Esophagus (tissue), 2 donors: ENCODE measurements around the gene WNT9A. TPM values are rescaled to one million over a fixed set of nuclear protein-coding genes. Genes with fewer than 3 reads are reported as not detected.

ENCODE experiments used
- H3K27ac ChIP-seq, 2 donors: one replicate each; pipeline ENCODE4 v1.5.1; 2013; ENCODE audit warnings: low read depth in 2 of 2, mild to moderate bottlenecking in 2 of 2, inconsistent platforms in 1 of 2, low read length in 1 of 2, moderate library complexity in 1 of 2
- H3K27me3 ChIP-seq, 2 donors: one replicate each; pipeline ENCODE4 v1.6.1; 2013; ENCODE audit warnings: low read length in 2 of 2, control low read depth in 1 of 2, mild to moderate bottlenecking in 1 of 2; ENCODE audit not compliant: insufficient read depth in 2 of 2, control insufficient read depth in 1 of 2
- H3K36me3 ChIP-seq, 2 donors: one replicate each; pipeline ENCODE4 v1.6.1; 2013; ENCODE audit warnings: low read length in 1 of 2; ENCODE audit not compliant: control insufficient read depth in 2 of 2, insufficient read depth in 2 of 2
- H3K4me1 ChIP-seq, 2 donors: one replicate each; pipeline ENCODE4 v1.6.1; 2013; ENCODE audit warnings: low read length in 1 of 2; ENCODE audit not compliant: control insufficient read depth in 2 of 2, insufficient read depth in 2 of 2
- H3K4me3 ChIP-seq, 2 donors: one replicate each; pipeline ENCODE4 v1.5.1; 2013; ENCODE audit warnings: low read length in 2 of 2, mild to moderate bottlenecking in 2 of 2, low read depth in 1 of 2, moderate library complexity in 1 of 2
- H3K9me3 ChIP-seq, 2 donors: one replicate each; pipeline ENCODE4 v1.6.1; 2013; ENCODE audit warnings: mild to moderate bottlenecking in 2 of 2, low read depth in 1 of 2, low read length in 1 of 2, moderate library complexity in 1 of 2; ENCODE audit not compliant: control insufficient read depth in 2 of 2, insufficient read depth in 1 of 2
- WGBS, 2 donors: extraction: QIAGEN DNeasy Blood & Tissue Kit; methylation state at CpG; one replicate each; pipeline ENCODE4 v1.1.7; 2013; 5-methylcytosine and 5-hydroxymethylcytosine counted together
- polyA plus RNA-seq, 2 donors: library from polyadenylated mRNA; stranded (reverse); fragments of 200-250 nt; gene quantifications; one replicate each; pipeline ENCODE4 v1.2.3, GENCODE V29; 2013
- donor health status: healthy with polysubstance abuse.
- donor health status: Bipolar disorder and iron deficiency.

Gene WNT9A
- polyA plus RNA-seq, 2 donors = 2.3 to 3.6 TPM

DNA sequence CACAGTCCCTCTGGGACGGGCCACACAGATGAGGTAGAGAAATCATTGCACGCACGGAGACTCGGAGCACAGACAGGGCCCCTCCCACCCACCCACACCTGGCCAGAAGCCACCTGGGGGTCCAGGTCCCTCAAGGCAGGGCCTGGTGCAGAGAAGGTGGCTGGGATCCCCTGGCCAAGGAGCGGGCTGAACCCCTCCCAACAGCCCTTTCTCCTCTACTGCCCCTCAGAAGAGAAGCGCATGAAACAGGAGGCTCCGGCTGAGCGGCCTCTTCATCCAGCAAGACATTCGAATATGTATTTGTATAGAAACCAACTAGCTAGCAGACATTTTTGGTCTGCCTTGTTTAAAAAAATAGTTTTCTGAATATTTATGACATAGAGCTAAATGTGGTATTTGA is 29.0 kb downstream of the WNT9A start:
- no peak overlapping the region for H3K4me3 ChIP-seq
- H3K27ac ChIP-seq = no peak overlapping the region
- WGBS, 2 donors = 81 to 90% methylated on average over 9 of the region's 9 CpGs
- H3K27me3 ChIP-seq = no peaks in the 10 kb centered on the region
- H3K4me1 ChIP-seq = peaks cover 4 to 28% of the 10 kb centered on the region in 2 donors
- peaks cover 0 to 3% of the 10 kb centered on the region in 2 donors for H3K9me3 ChIP-seq
- peaks cover 0 to 18% of the 10 kb centered on the region in 2 donors for H3K36me3 ChIP-seq

- Histone ChIP-seq H3K9me3 (peaks cover 0 to 3% of the 10 kb centered on the region in 2 donors), H3K27ac (no peak overlapping the region), H3K27me3 (no peaks in the 10 kb centered on the region), H3K4me1 (peaks cover 4 to 30% of the 10 kb centered on the region in 2 donors), H3K4me3 (no peak overlapping the region), H3K36me3 (peaks cover 0 to 16% of the 10 kb centered on the region in 2 donors)
- WGBS, 2 donors = 81% methylated on average over 5 of the region's 5 CpGs
These were observed 29.5 kb downstream of the WNT9A start for GRCh38 chr1:227918083-227918700.

DNA sequence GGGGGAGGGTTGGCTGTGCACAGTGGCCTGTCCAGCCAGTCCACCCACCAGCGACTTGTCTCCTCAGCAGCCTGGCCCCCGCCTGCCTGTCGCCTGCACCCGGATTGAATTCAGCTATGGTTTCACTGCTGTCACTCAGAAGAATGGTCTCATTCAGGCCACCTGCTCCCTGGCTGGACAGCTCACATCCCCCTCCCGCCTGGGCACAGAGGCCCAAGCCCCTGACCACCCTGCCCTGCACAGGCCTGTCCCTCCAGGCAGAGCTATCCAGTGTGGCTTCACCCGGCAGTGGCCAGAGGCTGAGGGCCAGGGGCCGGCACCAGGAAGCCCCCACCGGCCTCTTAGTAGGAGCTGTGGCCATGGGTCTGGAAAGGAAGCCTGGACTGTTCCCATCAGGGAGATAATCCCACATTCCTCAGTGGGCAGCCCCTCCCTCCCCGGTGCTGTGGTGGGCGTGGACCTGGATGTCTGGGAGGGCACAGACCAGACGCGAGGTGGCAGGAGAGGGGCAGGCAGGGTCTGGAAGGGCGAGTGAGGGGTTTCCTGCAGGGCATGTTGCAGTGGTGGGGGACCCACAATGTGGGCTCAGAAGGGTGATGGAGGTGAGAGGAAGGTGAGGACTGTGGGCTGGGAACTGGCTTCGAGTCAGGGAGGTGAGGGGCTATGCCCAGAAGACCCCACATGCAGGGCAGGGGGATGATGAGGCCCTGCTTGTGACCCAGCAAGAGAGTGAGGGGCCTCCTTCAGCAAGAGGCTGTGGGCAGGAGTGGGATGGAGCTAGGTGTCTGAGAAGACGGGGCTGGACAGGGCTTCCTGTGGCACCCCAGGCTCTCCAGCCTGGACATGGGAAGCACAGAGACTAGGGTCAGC is 30.4 kb downstream of the WNT9A start:
- Histone ChIP-seq H3K27ac (no peak overlapping the region), H3K4me3 (no peak overlapping the region), H3K9me3 (peaks cover 0 to 3% of the 10 kb centered on the region in 2 donors), H3K4me1 (peaks cover 4 to 30% of the 10 kb centered on the region in 2 donors), H3K36me3 (peaks cover 0 to 15% of the 10 kb centered on the region in 2 donors), H3K27me3 (no peaks in the 10 kb centered on the region)
- WGBS, 2 donors = 66 to 67% methylated on average over 15 of the region's 15 CpGs

DNA sequence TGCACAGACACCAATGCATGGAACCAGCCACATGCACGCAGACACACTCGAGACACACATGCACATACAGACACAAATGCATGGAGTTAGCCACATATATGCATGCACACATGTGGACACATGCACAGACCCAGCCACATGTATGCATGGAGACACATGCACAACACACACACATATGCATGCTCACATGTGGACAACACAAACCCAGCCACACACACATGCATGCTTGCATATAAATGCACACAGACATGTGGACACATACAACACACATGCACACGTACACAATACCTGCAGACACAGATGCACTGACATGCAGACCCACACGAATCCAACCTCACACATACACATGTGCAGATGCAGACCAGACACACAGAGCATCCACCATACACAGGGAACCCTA is 31.1 kb downstream of the WNT9A start:
- Histone ChIP-seq H3K4me1 (peaks cover 4 to 30% of the 10 kb centered on the region in 2 donors), H3K4me3 (no peak overlapping the region), H3K36me3 (peaks cover 0 to 13% of the 10 kb centered on the region in 2 donors), H3K27ac (no peak overlapping the region), H3K27me3 (no peaks in the 10 kb centered on the region), H3K9me3 (peaks cover 0 to 3% of the 10 kb centered on the region in 2 donors)
- WGBS, 2 donors = 85 to 87% methylated on average over 4 of the region's 4 CpGs

GRCh38 chr1:227915564-227916553 is 31.9 kb downstream of the WNT9A start:
- H3K27ac ChIP-seq = peak overlapping the region in 1 of 2 donors; percentile 13
- H3K4me1 ChIP-seq = peaks cover 4 to 30% of the 10 kb centered on the region in 2 donors
- H3K4me3 ChIP-seq = no peak overlapping the region
- H3K36me3 ChIP-seq = peaks cover 0 to 5% of the 10 kb centered on the region in 2 donors
- H3K27me3 ChIP-seq = no peaks in the 10 kb centered on the region
- H3K9me3 ChIP-seq = no peaks in the 10 kb centered on the region
- WGBS, 2 donors = 46 to 58% methylated on average over 22 of the region's 22 CpGs

GRCh38 chr1:227914801-227915563 is 32.8 kb downstream of the WNT9A start:
- peak overlapping the region in 1 of 2 donors; percentile 13 for H3K27ac ChIP-seq
- 74 to 80% methylated on average over 7 of the region's 7 CpGs for WGBS, 2 donors
- no peak overlapping the region for H3K4me3 ChIP-seq
- H3K27me3 ChIP-seq = no peaks in the 10 kb centered on the region
- no peaks in the 10 kb centered on the region for H3K9me3 ChIP-seq
- H3K36me3 ChIP-seq = no peaks in the 10 kb centered on the region
- peaks cover 4 to 35% of the 10 kb centered on the region in 2 donors for H3K4me1 ChIP-seq

DNA sequence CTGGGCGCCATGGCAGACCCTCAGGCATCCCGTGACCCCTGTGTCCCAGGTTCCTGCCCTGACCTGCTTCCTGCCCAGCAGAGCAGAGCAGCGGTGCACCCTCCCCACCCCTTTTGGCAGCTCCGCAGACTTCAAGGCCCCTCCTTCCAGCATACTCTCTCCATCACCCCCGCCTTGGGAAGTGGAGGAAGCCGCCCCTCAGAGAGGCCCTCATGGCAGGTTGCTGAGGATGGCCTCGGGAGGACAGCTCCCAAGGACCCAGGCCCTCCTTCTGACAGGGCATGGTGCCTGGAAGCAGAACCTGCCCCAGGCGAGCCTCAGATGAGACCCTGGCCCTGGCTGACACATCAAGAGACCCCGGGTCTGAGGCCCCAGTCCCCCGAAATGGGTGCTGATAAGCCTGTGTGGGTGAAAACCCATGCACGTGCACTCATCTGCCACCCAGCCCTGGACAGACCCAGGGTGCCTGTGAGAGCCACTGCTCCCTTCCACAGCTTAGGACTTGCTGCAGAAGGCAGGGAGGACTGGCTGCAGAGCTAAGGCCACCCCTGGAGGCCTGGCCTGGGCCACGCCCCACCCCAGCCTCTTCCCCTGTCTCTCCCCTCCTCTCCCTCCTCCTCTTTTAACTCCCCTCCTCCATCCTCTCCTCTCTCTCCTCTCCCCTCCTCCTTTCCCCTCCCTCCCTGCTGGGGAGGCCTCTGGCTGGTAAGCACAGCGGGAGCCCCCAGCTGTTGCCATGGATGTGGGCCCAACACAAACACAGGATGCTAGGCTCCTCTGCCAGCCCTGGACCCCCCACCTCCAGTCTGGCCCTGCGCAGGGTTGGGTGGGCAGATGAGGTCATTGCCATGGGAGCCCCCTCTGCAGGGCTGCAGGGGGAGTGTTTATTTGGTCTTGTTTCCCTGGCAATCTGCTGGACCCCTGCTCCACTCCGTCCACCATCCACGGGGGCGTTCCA is 33.7 kb downstream of the WNT9A start:
- Histone ChIP-seq H3K4me1 (peaks cover 4 to 35% of the 10 kb centered on the region in 2 donors), H3K36me3 (no peaks in the 10 kb centered on the region), H3K9me3 (no peaks in the 10 kb centered on the region), H3K27ac (no peak overlapping the region), H3K4me3 (no peak overlapping the region), H3K27me3 (no peaks in the 10 kb centered on the region)
- 69 to 70% methylated on average over 17 of the region's 17 CpGs for WGBS, 2 donors

DNA sequence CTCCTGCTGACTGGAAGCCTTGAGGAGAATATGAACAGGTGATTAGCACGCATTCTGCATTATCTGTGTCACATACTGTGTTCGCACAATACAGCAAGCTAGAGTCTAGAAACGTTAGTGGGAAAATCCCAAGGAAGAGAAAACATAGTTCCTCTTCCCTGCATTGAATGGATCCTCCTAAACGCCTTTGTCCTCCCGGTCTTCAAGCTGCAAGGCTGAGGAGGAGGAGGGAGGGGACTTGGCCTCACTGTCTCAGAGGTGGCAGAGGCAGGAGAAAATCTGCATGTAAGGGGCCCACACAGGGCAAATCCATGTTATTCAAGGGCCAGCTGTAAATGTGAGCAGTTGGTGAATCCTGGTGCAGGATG is 34.4 kb downstream of the WNT9A start:
- Histone ChIP-seq H3K4me3 (no peak overlapping the region), H3K4me1 (peaks cover 4 to 35% of the 10 kb centered on the region in 2 donors), H3K27ac (no peak overlapping the region), H3K9me3 (no peaks in the 10 kb centered on the region), H3K36me3 (no peaks in the 10 kb centered on the region), H3K27me3 (no peaks in the 10 kb centered on the region)
- WGBS, 2 donors = 46 to 55% methylated on average over 5 of the region's 5 CpGs
